ENCODE measurements around the gene EDEM3. TPM values are rescaled to one million over a fixed set of nuclear protein-coding genes. Genes with fewer than 3 reads are reported as not detected.
"Not testable (repeated sequence)": the region's sequence is repeated elsewhere in the genome, so short reads cannot be mapped to it uniquely, and the experiment has no call there.

Gene EDEM3
- total RNA-seq (2014; rRNA removed) = 36.1 and 42.3 TPM in 2 replicates
- polyA plus RNA-seq (2012) = 4.0 TPM

- DNase-seq (ENCODE audit: low read depth) = peak; percentile 99
Observed at GRCh38 chr1:184754476-184755225, at the start of gene EDEM3. Gene EDEM3 (minus strand): TSS chr1:184754858. CDS start chr1:184754646, 212 bp downstream.

- DNase-seq (ENCODE audit: low read depth) = no peak
Observed at GRCh38 chr1:184804220-184804619, 49.6 kb upstream of the EDEM3 start.

- DNase-seq (ENCODE audit: low read depth) = peak; percentile 32
Observed at GRCh38 chr1:184803180-184803492, 48.5 kb upstream of the EDEM3 start.

GRCh38 chr1:184802354-184803179, 47.9 kb upstream of the EDEM3 start:
- DNase-seq (ENCODE audit: low read depth) = no peak

- peak; percentile 82 for DNase-seq (ENCODE audit: low read depth)
Observed at GRCh38 chr1:184801503-184801902, 46.8 kb upstream of the EDEM3 start.

GRCh38 chr1:184800876-184801275, 46.2 kb upstream of the EDEM3 start:
- DNase-seq (ENCODE audit: low read depth) = peak; percentile 23

GRCh38 chr1:184793967-184794366, 39.3 kb upstream of the EDEM3 start:
- DNase-seq (ENCODE audit: low read depth) = no peak

- DNase-seq (ENCODE audit: low read depth) = peak; percentile 99
Observed at GRCh38 chr1:184792450-184792969, 37.9 kb upstream of the EDEM3 start.

- DNase-seq (ENCODE audit: low read depth) = peak; percentile 42
Observed at GRCh38 chr1:184791550-184791900, 36.9 kb upstream of the EDEM3 start.

- DNase-seq (ENCODE audit: low read depth) = peak; percentile 13
Observed at GRCh38 chr1:184790642-184791549, 36.2 kb upstream of the EDEM3 start.

- peak; percentile 5 for DNase-seq (ENCODE audit: low read depth)
Observed at GRCh38 chr1:184789884-184790283, 35.2 kb upstream of the EDEM3 start.

GRCh38 chr1:184788970-184789369, 34.3 kb upstream of the EDEM3 start:
- DNase-seq (ENCODE audit: low read depth) = no peak

GRCh38 chr1:184785529-184785928, 30.9 kb upstream of the EDEM3 start:
- no peak for DNase-seq (ENCODE audit: low read depth)

- not testable (repeated sequence) for DNase-seq (ENCODE audit: low read depth)
Observed at GRCh38 chr1:184783723-184784122, 29.1 kb upstream of the EDEM3 start.

GRCh38 chr1:184781941-184782340, 27.3 kb upstream of the EDEM3 start:
- DNase-seq (ENCODE audit: low read depth) = no peak

- DNase-seq (ENCODE audit: low read depth) = no peak
Observed at GRCh38 chr1:184775885-184776284, 21.2 kb upstream of the EDEM3 start.

- no peak for DNase-seq (ENCODE audit: low read depth)
Observed at GRCh38 chr1:184775329-184775728, 20.7 kb upstream of the EDEM3 start.

- DNase-seq (ENCODE audit: low read depth) = no peak
Observed at GRCh38 chr1:184773762-184774320, 19.2 kb upstream of the EDEM3 start.

GRCh38 chr1:184771190-184771691, 16.6 kb upstream of the EDEM3 start:
- no peak for DNase-seq (ENCODE audit: low read depth)

GRCh38 chr1:184770181-184770979, 15.7 kb upstream of the EDEM3 start:
- DNase-seq (ENCODE audit: low read depth) = no peak
